GM04504 (cell line): Measurements from ENCODE around the gene HDAC4.

ENCODE experiments used
- DNase-seq: peaks from one replicate; pipeline ENCODE4 v3.0.0-alpha.2; 2012; ENCODE audit warnings: low read depth

The HDAC4 gene

GRCh38 chr2:239006622-239007285 is 394.1 kb downstream of the HDAC4 start:
- DNase-seq: no peak

GRCh38 chr2:239005586-239005985 is 395.2 kb downstream of the HDAC4 start:
- DNase-seq: no peak

- DNase-seq: no peak
Observed at GRCh38 chr2:239004274-239005015, 396.4 kb downstream of the HDAC4 start.

GRCh38 chr2:239003624-239004273 is 397.1 kb downstream of the HDAC4 start:
- DNase-seq: no peak

- peak; percentile 62 for DNase-seq
Observed at GRCh38 chr2:239002954-239003623, 397.7 kb downstream of the HDAC4 start.

- no peak for DNase-seq
Observed at GRCh38 chr2:239002591-239002953, 398.2 kb downstream of the HDAC4 start.

GRCh38 chr2:239001794-239002193 is 399.0 kb downstream of the HDAC4 start:
- DNase-seq: no peak

GRCh38 chr2:239000500-239001073 is 400.2 kb downstream of the HDAC4 start:
- DNase-seq: no peak

- DNase-seq: no peak
Observed at GRCh38 chr2:239000089-239000488, 400.7 kb downstream of the HDAC4 start.

- no peak for DNase-seq
Observed at GRCh38 chr2:238999291-238999741, 401.5 kb downstream of the HDAC4 start.

- no peak for DNase-seq
Observed at GRCh38 chr2:238998801-238999200, 402.0 kb downstream of the HDAC4 start.
